DMS153 treated with DMSO at 0.1 percent for 48 hours (cell line): ENCODE measurements around the gene ATXN3L.

Source experiments
- DNase-seq: peaks from one replicate; lab custom pipeline; 2025; ENCODE audit not compliant: unreplicated experiment; lab: John Stamatoyannopoulos, UW

The ATXN3L gene

GRCh38 chrX:13270360-13270759 lies 49.5 kb downstream of the ATXN3L start:
- no peak for DNase-seq

- DNase-seq = no peak
These were observed 51.0 kb downstream of the ATXN3L start for GRCh38 chrX:13268874-13269273.
